ENCODE results near the gene DEK.
"Not testable (repeated sequence)": the region's sequence is repeated elsewhere in the genome, so short reads cannot be mapped to it uniquely, and the experiment has no call there.

DEK gene

DNA sequence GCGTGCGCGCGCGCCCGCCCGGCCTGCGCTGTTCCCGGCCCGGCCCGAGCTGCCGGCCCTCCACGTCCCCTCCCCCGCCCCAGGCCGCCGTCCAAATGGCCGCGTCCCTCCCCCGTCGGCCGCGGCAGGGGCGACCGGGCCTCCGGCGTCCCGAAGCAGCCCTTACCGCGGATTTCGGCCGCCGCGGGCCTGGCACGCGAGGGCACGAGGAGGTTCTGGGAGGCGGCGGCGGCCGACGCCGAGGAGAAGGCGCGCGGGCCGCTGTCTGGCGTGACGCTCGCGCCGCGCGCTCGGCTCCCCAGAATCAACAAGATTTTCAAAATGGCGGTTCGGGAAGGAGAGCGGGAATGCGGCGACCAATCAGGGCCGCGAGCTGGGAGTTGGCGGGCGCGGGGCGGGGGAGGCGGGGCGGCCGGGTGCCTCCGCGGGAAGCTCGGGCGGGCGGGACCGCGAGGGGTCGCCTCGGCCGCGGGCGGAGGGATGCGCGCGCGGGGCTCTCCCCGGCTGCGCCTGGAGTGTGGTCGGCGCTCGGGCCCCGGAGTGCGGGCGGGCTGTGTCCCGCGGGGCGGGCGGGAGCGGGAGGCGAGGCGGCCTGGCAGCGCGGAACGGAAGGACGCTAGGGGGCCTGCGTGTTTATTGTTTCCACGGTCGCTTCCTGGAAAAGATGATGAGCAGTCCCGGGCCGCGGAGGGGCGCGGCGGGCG, at the start of gene DEK:
Gene DEK (minus strand): TSS at position 312 of the 704 bp plus-strand sequence. CDS start 543 bp downstream, outside the sequence.
- DNase-seq (ENCODE audit: low spot score), result peak; percentile 96

DNA sequence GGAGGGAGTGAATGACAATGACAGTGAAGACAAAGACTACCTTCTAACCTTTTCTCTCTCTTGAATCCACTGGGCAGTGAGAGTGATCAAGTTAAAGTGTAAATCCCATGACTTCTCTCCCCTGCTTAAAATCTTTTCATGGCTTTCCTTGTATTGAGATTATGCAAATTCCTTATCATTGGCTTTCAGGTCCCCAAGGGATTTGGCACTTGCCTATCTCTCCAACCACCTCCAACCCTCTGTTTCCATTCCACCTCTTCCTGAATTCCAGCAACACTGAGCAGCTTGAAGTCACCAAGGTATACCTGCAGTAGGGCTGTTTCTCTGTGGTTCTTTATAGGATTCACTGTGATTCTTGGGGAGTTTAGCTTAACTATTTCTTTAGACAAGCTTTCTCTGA, 48.0 kb upstream of the DEK start:
- DNase-seq (ENCODE audit: low spot score), result no peak

DNA sequence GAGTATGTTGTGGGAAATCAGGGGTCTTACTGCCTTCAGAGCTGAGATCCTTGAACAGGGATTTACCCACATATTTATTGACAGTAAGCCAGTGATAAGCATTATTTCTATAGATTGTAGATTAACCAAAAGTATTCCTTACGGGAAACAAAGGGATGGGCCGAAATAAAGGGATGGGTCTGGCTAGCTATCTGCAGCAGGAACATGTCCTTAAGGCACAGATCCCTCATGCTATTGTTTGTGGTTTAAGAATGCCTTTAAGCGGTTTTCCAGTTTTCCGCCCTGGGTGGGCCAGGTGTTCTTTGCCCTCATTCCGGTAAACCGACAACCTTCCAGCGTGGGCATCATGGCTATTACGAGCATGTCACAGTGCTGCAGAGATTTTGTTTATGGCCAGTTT, 45.7 kb upstream of the DEK start:
- not testable (repeated sequence) for DNase-seq (ENCODE audit: low spot score)

GRCh38 chr6:18309046-18309445, 44.7 kb upstream of the DEK start:
- DNase-seq (ENCODE audit: low spot score), result no peak

DNA sequence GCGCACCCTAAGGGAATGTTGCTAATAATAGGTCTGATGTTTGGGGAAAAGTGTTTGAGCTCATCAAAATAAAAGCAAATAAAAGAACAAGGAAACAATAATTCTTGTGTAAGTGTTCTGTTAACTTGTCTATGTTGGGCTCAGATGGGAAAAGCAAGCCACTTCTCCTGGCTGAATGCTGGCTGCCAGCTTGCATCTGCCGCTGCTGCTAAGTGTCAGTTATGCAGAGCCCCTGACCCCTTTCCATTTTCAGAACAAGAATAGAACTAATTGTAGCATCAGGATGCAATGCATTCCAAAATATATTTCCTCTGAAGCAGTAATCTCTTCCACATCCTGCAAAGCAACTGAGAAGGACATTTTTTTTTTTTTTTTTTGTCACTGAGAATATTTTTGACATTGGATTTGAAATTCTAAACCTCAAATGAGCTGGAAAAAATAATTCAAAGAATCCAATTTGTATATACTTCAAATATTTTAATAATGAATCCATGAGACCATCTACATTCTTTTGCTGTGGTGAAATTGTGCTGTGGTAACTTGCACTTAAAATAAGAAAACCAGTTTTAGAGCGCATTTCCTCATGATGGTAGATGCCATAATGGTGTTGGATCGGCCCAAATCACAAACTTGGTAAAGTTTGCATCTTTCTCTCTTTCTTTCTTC, 43.9 kb upstream of the DEK start:
- no peak for DNase-seq (ENCODE audit: low spot score)

DNA sequence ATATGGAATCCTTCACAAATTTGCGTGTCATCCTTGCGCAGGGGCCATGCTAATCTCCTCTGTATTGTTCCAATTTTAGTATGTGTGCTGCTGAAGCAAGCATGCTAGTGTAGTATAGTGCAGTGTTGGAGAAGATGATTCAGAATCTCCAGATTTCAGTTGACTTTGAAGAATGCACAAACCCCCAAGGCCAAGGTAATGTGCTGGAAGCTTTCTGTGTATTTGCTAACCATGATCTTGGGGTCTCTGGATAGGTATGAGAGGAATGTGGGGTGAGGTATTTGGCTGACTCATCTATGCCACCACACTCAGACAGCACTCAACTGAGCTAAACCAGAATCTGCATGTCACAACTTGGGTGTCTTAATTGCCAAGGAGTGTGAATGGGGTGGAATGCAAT, 42.6 kb upstream of the DEK start:
- no peak for DNase-seq (ENCODE audit: low spot score)

DNA sequence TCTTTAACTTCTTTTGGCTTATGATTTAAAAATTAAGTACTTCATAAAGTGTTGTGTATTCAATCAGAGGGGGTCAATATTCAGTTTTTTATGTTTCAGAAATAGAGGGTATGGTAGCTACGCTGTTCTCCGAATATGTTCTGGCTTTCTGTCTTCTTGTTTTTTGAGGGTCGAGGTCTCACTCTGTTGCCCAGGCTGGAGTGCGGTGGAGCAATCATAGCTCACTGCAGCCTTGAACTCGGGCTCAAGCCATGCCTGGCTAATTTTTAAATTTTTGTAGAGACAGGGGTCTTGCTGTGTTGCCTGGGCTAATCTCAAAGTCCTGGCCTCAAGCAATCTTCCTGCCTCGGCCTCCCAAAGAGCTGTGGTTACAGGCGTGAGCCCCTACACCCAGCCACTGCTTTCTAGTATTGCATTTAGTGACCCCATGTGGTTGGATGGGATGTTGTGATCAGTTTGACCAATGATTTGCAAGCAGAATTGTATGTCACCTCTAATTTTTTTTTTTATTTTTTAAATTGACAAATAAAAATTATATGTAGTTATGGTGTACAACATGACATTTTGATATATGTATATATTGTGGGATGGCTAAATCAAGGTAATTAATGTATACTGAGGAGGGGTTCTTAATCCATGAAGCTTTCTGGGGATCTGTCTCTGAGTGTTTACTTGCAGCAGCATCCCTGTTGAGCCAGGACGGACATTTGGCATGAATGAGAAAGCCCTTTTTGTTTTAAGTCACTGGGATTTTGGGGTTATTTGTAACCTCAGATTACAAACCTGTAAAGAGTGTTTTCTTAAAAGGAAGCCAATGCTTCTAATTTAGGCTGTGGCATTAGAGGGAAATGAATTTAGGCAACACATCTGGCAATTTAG, 38.5 kb upstream of the DEK start:
- DNase-seq (ENCODE audit: low spot score), result no peak

GRCh38 chr6:18293076-18293904, 29.0 kb upstream of the DEK start:
- DNase-seq (ENCODE audit: low spot score), result no peak

DNA sequence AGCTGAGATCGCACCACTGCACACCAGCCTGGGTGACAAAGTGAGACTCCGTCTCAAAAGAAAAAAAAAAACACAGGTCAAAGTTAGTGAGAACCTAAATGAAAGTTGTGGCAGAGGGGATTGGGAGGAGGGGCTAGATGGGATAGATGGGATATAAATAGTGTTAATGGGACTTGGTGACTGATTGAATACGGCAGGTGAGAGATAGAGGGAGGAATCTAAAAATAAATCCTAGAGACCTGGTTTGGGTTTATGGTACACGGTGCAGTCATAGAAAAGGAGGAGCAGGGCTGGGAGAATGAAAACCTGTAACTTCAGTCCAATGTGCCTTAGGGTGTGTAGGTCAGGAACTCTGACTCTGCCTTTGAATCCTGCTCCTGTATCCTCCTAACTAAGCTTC, 25.0 kb upstream of the DEK start:
- DNase-seq (ENCODE audit: low spot score), result no peak

- DNase-seq (ENCODE audit: low spot score), result no peak
These were observed 19.9 kb upstream of the DEK start for GRCh38 chr6:18284261-18284660.

DNA sequence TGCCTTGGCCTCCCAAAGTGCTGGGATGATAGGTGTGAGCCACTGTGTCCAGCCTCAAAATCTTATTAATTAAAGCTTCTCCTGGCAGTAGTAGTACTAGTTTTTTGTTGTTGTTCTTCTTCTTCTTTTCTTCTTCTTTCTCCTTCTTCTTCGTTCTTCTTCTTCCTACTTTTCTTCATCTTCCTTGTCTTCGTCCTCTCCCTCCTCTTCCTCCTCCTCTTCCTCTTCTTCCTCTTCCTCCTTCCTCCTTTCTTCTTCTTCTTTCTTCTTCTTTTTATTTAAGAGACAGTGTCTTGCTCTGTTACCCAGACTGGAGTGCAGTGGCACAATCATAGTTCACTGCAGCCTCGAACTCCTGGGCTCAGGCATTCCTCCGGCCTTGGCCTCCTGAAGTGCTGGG, 17.2 kb upstream of the DEK start:
- DNase-seq (ENCODE audit: low spot score), result no peak

GRCh38 chr6:18280084-18280483, 15.8 kb upstream of the DEK start:
- DNase-seq (ENCODE audit: low spot score), result no peak

GRCh38 chr6:18279422-18279821, 15.1 kb upstream of the DEK start:
- no peak for DNase-seq (ENCODE audit: low spot score)

- no peak for DNase-seq (ENCODE audit: low spot score)
These were observed 13.1 kb upstream of the DEK start for GRCh38 chr6:18277237-18278006.

- DNase-seq (ENCODE audit: low spot score), result no peak
These were observed 12.4 kb upstream of the DEK start for GRCh38 chr6:18276610-18277236.

DNA sequence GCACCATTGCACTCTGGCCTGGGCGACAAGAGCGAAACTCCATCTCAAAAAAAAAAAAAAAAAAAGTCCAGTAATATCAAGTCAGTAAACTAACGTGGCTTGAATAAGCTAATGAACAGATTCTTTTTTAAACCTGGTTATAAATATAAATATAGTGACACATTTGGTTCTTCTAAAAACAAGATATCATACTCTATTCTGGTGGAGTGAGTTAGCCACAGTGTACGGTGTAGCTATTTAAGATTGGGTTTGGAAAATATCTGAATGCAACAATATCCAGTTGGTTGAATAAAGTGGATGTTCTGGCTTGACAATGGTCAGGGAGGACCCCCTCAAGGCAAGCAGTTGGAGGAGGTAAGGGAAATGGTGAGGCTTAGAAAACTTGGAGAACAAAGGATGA, 5.9 kb upstream of the DEK start:
- DNase-seq (ENCODE audit: low spot score), result no peak

DNA sequence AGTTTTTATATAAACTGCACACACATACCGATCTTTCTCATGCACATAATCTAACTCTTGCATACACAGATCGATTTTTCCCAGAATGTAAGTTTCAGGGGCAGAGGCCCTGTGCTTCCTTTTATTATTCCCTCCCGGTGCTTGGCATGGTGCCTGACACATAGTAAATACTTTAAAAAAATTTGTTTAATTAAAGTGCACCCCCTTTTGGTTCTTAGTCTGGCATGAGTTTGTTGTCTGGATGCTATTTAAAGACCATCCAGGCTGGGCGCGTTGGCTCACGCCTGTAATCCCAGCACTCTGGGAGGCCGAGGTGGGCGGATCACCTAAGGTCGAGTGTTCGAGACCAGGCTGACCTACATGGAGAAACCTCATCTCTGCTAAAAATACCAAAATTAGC, 5.4 kb upstream of the DEK start:
- no peak for DNase-seq (ENCODE audit: low spot score)

- DNase-seq (ENCODE audit: low spot score), result no peak
These were observed 4.9 kb upstream of the DEK start for GRCh38 chr6:18269253-18269652.

DNA sequence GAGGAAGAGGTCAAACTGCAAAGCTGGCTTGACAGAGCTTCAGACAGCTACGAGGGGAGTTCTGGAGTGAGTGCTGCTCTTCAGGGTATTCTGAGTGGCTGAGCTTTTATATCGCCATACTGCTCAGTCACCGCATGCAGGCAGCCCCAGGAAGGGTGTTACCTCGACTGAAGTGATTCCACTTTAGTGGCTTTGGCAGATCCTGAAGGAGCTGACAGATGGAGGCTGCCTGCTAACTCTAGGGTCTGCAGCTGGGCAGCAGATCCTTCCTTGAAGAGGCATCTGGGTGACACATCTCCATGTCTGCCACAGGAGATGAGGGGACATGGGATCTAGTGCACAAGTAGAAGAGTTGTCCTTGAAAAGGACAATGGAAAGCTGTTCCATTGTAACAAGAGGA, 3.7 kb upstream of the DEK start:
- no peak for DNase-seq (ENCODE audit: low spot score)

- DNase-seq (ENCODE audit: low spot score), result no peak
These were observed 2.2 kb upstream of the DEK start for GRCh38 chr6:18266523-18266912.

Measured in left forelimb (tissue), 1 donor.